Measurements from ENCODE around the gene NDC80.

Gene NDC80

GRCh38 chr18:2534906-2535305 lies 36.5 kb upstream of the NDC80 start:
- no peak overlapping the region for H3K4me3 ChIP-seq (replicated peaks; ENCODE audit: insufficient read depth, low read length)
- H3K27me3 ChIP-seq (ENCODE audit: insufficient read depth, poor library complexity, severe bottlenecking), result no peaks in the 10 kb centered on the region
- no peak for TF ChIP-seq SPI1 (IDR thresholded peaks at IDR 0.05; ENCODE audit: borderline replicate concordance, low read depth)
- no peak for TF ChIP-seq REST (IDR thresholded peaks at IDR 0.05; ENCODE audit: insufficient replicate concordance, low read depth)
- TF ChIP-seq GABPA (IDR thresholded peaks at IDR 0.05; ENCODE audit: low read depth), result no peak
- TF ChIP-seq, protein P1, sequence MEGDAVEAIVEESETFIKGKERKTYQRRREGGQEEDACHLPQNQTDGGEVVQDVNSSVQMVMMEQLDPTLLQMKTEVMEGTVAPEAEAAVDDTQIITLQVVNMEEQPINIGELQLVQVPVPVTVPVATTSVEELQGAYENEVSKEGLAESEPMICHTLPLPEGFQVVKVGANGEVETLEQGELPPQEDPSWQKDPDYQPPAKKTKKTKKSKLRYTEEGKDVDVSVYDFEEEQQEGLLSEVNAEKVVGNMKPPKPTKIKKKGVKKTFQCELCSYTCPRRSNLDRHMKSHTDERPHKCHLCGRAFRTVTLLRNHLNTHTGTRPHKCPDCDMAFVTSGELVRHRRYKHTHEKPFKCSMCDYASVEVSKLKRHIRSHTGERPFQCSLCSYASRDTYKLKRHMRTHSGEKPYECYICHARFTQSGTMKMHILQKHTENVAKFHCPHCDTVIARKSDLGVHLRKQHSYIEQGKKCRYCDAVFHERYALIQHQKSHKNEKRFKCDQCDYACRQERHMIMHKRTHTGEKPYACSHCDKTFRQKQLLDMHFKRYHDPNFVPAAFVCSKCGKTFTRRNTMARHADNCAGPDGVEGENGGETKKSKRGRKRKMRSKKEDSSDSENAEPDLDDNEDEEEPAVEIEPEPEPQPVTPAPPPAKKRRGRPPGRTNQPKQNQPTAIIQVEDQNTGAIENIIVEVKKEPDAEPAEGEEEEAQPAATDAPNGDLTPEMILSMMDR (IDR thresholded peaks at IDR 0.05; ENCODE audit: insufficient read depth, low read length), result no peak
- TF ChIP-seq POLR2AphosphoS5 (IDR thresholded peaks at IDR 0.05; ENCODE audit: low read depth), result no peak
- no peak for DNase-seq (ENCODE audit: low read depth in 1 of 2, low spot score in 1 of 2)
- H3K27ac ChIP-seq (replicated peaks), result no peak overlapping the region

DNA sequence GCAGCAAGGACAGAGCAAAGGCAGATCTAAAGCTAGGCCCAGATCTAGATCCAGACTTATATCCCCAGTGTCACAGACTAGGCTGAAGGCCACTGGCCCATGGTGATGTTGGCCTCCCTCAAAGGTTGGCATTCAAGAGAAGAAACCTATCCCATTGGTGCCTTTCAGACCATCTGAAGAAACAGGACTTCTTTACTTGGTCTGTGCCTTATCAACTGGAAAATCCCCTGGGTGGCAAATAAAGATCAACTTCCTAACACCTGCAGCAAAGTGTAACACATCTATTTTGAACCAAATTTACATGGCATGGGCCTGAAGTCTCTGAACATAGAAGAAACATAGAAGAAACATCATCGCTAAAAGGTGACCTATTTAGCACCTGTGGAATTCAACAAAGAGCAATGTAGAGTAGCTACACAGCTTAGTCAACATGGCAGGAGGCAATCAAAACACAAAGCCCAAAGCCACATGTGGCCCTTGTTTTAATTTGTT lies 35.9 kb upstream of the NDC80 start:
- Histone ChIP-seq H3K27me3 (ENCODE audit: insufficient read depth, poor library complexity, severe bottlenecking) (no peaks in the 10 kb centered on the region), H3K27ac (replicated peaks) (no peak overlapping the region), H3K4me3 (replicated peaks; ENCODE audit: insufficient read depth, low read length) (no peak overlapping the region)
- DNase-seq (ENCODE audit: low read depth in 1 of 2, low spot score in 1 of 2), result no peak
- TF ChIP-seq SPI1 (IDR thresholded peaks at IDR 0.05; ENCODE audit: borderline replicate concordance, low read depth) (no peak), POLR2AphosphoS5 (IDR thresholded peaks at IDR 0.05; ENCODE audit: low read depth) (no peak), REST (IDR thresholded peaks at IDR 0.05; ENCODE audit: insufficient replicate concordance, low read depth) (no peak), GABPA (IDR thresholded peaks at IDR 0.05; ENCODE audit: low read depth) (no peak)
- TF ChIP-seq, protein P1 (IDR thresholded peaks at IDR 0.05; ENCODE audit: insufficient read depth, low read length), result no peak

- no peak for DNase-seq (ENCODE audit: low read depth in 1 of 2, low spot score in 1 of 2)
- H3K27me3 ChIP-seq (ENCODE audit: insufficient read depth, poor library complexity, severe bottlenecking), result no peaks in the 10 kb centered on the region
- H3K27ac ChIP-seq (replicated peaks), result no peak overlapping the region
- TF ChIP-seq, protein P1 (IDR thresholded peaks at IDR 0.05; ENCODE audit: insufficient read depth, low read length), result no peak
- no peak for TF ChIP-seq POLR2AphosphoS5 (IDR thresholded peaks at IDR 0.05; ENCODE audit: low read depth)
- no peak for TF ChIP-seq REST (IDR thresholded peaks at IDR 0.05; ENCODE audit: insufficient replicate concordance, low read depth)
- TF ChIP-seq GABPA (IDR thresholded peaks at IDR 0.05; ENCODE audit: low read depth), result no peak
- no peak for TF ChIP-seq SPI1 (IDR thresholded peaks at IDR 0.05; ENCODE audit: borderline replicate concordance, low read depth)
- H3K4me3 ChIP-seq (replicated peaks; ENCODE audit: insufficient read depth, low read length), result no peak overlapping the region
Observed at GRCh38 chr18:2536063-2536462, 35.3 kb upstream of the NDC80 start.
